ENCODE data around the gene LRRN2. TPM values are rescaled to one million over a fixed set of nuclear protein-coding genes. Genes with fewer than 3 reads are reported as not detected.

Gene LRRN2
- total RNA-seq, 1 experiment from 2014 or later = 5.3 TPM

- no peak for TF ChIP-seq ERG (CRISPR knock-in tag; IDR thresholded peaks at IDR 0.05)
- no peak for TF ChIP-seq AR (CRISPR knock-in tag; IDR thresholded peaks at IDR 0.05)
- TF ChIP-seq ZBTB43 (CRISPR knock-in tag; IDR thresholded peaks at IDR 0.05) = no peak
- no peak for TF ChIP-seq TEAD4 (CRISPR knock-in tag; IDR thresholded peaks at IDR 0.05)
- TF ChIP-seq ESRRA (CRISPR knock-in tag; IDR thresholded peaks at IDR 0.05; ENCODE audit: borderline replicate concordance) = no peak
- no peak for TF ChIP-seq ZNF281 (CRISPR knock-in tag; IDR thresholded peaks at IDR 0.05)
- no peak for TF ChIP-seq NR1H2 (CRISPR knock-in tag; IDR thresholded peaks at IDR 0.05)
- TF ChIP-seq IRF2 (CRISPR knock-in tag; IDR thresholded peaks at IDR 0.05; ENCODE audit: borderline replicate concordance, low read depth) = no peak
- no peak for TF ChIP-seq ZNF232 (CRISPR knock-in tag; IDR thresholded peaks at IDR 0.05)
- TF ChIP-seq ZNF423 (CRISPR knock-in tag; IDR thresholded peaks at IDR 0.05) = no peak
These were observed 28.0 kb upstream of the LRRN2 start (continued) for GRCh38 chr1:204713541-204713940.

GRCh38 chr1:204712708-204713430 lies 27.3 kb upstream of the LRRN2 start:
- Mint-ChIP-seq H3K9me3 (no peaks in the 10 kb centered on the region), H3K36me3 (no peaks in the 10 kb centered on the region), H3K4me1 (peaks cover 86% of the 10 kb centered on the region), H3K27ac (no peak overlapping the region), H3K4me3 (peak overlapping the region; percentile 15; the same call in 1 of the 2 replicates), H3K27me3 (ENCODE audit: low read depth) (peaks cover 94% of the 10 kb centered on the region)
- ChIA-PET POLR2A (no interaction called here), CTCF (interaction anchor here (1.8 to 7.0 kb wide), 6 partner anchors 34 to 147 kb away, joined by 10 to 73 read pairs (median 25); no protein-coding TSS in a partner anchor)
- DNase-seq (ENCODE audit: low spot score) (no peak), ATAC-seq (no peak)
- TF ChIP-seq ZNF512 (CRISPR knock-in tag; IDR thresholded peaks at IDR 0.05; ENCODE audit: borderline replicate concordance) (no peak), ZNF532 (CRISPR knock-in tag; IDR thresholded peaks at IDR 0.05; ENCODE audit: borderline replicate concordance) (no peak), ZNF423 (CRISPR knock-in tag; IDR thresholded peaks at IDR 0.05) (no peak), ZNF138 (CRISPR knock-in tag; conservative IDR thresholded peaks at IDR 0.05) (no peak), CREB1 (CRISPR knock-in tag; IDR thresholded peaks at IDR 0.05) (no peak), GRHL2 (CRISPR knock-in tag; IDR thresholded peaks at IDR 0.05; ENCODE audit: insufficient replicate concordance, severe bottlenecking) (no peak), STAT6 (CRISPR knock-in tag; conservative IDR thresholded peaks at IDR 0.05; ENCODE audit: low read depth) (no peak), ZNF219 (CRISPR knock-in tag; IDR thresholded peaks at IDR 0.05; ENCODE audit: borderline replicate concordance) (no peak)

Data from WTC11 (cell line).